ENCODE measurements around the gene USP4. TPM values are rescaled to one million over a fixed set of nuclear protein-coding genes. Genes with fewer than 3 reads are reported as not detected.

USP4 gene
- total RNA-seq, 1 donor from 2014 or later: 45.2 TPM

DNA sequence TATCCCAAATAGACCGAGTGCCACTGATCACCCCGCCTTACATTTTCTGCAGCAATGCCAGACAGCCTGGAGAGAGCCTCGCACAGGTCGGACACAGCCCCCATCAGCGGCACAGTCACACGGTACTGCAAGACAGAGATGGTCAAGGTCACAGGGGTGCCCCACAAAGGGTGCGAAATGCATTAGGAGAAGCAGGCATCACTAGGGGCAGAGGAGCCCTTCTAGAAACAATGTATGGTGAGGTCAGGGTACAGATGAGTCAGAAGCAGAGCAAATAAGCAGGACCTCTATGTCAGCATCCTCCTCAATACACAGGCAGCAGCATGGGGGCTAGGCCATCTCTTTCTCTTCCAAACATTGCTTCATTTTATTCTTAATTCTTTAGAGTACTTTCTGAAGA is 41.3 kb downstream of the USP4 start:
- no peaks in the 10 kb centered on the region for H3K9me3 ChIP-seq
- no peak for TF ChIP-seq POLR2AphosphoS5 (IDR thresholded peaks at IDR 0.05; ENCODE audit: insufficient read depth in 1 of 2, low read depth in 1 of 2)
- TF ChIP-seq, protein P1, sequence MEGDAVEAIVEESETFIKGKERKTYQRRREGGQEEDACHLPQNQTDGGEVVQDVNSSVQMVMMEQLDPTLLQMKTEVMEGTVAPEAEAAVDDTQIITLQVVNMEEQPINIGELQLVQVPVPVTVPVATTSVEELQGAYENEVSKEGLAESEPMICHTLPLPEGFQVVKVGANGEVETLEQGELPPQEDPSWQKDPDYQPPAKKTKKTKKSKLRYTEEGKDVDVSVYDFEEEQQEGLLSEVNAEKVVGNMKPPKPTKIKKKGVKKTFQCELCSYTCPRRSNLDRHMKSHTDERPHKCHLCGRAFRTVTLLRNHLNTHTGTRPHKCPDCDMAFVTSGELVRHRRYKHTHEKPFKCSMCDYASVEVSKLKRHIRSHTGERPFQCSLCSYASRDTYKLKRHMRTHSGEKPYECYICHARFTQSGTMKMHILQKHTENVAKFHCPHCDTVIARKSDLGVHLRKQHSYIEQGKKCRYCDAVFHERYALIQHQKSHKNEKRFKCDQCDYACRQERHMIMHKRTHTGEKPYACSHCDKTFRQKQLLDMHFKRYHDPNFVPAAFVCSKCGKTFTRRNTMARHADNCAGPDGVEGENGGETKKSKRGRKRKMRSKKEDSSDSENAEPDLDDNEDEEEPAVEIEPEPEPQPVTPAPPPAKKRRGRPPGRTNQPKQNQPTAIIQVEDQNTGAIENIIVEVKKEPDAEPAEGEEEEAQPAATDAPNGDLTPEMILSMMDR (IDR thresholded peaks at IDR 0.05): no peak
- TF ChIP-seq POLR2A (IDR thresholded peaks at IDR 0.05): no peak
- no peaks in the 10 kb centered on the region for H3K27me3 ChIP-seq
- peaks cover 4 to 76% of the 10 kb centered on the region in 2 donors for H3K36me3 ChIP-seq
- H3K27ac ChIP-seq: no peak overlapping the region
- intact Hi-C loops (cut with DNase I): no loop called here
- no peak for DNase-seq (ENCODE audit: extremely low spot score in 2 of 2)
- no peak overlapping the region for H3K4me3 ChIP-seq
- peaks cover 17% of the 10 kb centered on the region for H3K4me1 ChIP-seq

DNA sequence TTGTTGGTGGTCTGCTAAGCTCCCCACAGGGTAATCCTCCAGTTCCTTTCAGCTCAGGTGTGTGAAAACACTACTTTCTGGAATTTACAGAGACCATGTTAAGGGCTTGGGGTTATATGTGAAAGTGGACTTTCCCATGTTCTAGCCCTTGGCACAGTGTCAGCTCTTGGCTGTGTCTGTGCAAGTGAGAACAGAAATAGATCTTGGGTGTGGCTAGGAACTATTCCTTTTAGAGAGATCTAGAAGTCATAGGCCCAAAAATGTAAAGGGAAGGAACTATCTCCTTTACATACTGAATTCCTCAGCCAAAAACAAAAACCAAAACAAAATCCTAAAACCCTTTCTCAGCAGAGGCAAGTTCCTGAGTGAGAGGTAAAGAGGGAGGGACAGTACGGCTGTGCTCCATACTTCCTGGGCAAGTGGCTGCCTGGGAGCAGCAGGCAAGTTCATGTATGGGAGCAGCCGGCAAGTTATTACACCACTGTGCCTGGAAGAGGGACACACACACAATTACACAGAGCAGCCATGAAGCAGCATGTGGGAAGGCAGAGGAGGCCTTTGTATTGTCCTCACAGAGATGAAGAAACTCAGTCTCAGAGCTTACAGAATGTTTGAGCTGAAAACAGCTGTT is 43.0 kb downstream of the USP4 start:
- no peak for DNase-seq (ENCODE audit: extremely low spot score in 2 of 2)
- Histone ChIP-seq H3K36me3 (peaks cover 4 to 80% of the 10 kb centered on the region in 2 donors), H3K4me3 (no peak overlapping the region), H3K9me3 (no peaks in the 10 kb centered on the region), H3K4me1 (peaks cover 17% of the 10 kb centered on the region), H3K27ac (peak overlapping the region; percentile 64), H3K27me3 (no peaks in the 10 kb centered on the region)
- peak in 1 of 2 donors; percentile 58 for TF ChIP-seq POLR2AphosphoS5 (IDR thresholded peaks at IDR 0.05; ENCODE audit: insufficient read depth in 1 of 2, low read depth in 1 of 2)
- no peak for TF ChIP-seq POLR2A (IDR thresholded peaks at IDR 0.05)
- intact Hi-C loops (cut with DNase I): no loop called here

DNA sequence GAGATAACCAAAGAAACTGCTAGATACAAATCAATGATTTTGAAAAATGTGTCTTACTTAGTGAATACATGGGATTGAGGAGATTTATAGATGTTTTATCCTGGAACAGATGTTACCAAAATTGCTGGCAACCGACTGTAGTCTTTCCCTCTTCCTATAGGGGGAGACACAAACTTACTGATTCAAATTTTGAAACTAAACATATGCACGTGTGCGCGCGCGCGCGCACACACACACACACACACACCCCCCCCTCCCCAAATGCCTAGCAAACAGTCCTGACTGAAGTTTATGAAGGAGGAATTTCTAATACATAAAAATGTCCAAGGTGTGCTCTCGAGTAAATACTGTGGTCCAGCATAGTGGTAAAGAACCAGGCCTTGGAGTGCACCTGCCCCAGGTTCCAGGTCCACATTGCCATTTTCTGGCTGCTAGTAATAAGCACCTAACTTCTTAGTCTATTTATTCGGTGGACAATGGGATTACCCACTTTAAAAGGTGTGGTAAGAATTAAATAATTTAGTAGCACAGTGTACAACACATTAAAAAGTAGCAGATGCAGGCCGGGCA is 44.3 kb downstream of the USP4 start:
- TF ChIP-seq, protein P1 (IDR thresholded peaks at IDR 0.05): peak; percentile 17 to 50 (median 43)
- TF ChIP-seq POLR2AphosphoS5 (IDR thresholded peaks at IDR 0.05; ENCODE audit: insufficient read depth in 1 of 2, low read depth in 1 of 2) (no peak), POLR2A (IDR thresholded peaks at IDR 0.05) (no peak)
- H3K4me3 ChIP-seq: no peak overlapping the region
- H3K36me3 ChIP-seq: peaks cover 4 to 80% of the 10 kb centered on the region in 2 donors
- no peak overlapping the region for H3K27ac ChIP-seq
- no peak for DNase-seq (ENCODE audit: extremely low spot score in 2 of 2)
- H3K4me1 ChIP-seq: peaks cover 17% of the 10 kb centered on the region
- no peaks in the 10 kb centered on the region for H3K27me3 ChIP-seq
- H3K9me3 ChIP-seq: no peaks in the 10 kb centered on the region
- intact Hi-C loops (cut with DNase I): no loop called here

DNA sequence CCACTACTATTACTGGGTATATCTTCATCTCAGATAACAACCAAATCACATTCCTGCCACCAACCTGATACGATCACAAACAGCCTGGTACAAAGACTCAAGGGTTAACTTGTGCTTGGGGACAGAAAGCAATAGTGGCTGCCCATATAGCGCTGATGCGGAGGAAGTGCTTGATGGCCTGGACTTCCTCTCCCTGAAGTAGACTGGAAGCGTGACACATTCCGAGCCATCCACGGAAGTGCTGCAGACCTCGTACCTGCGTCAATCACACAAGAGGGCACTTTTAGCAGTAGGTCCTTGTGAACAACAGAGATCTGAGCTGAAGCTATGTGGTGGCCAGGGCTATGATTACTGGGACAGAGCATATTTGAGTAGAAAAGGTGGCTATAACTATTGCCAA is 45.5 kb downstream of the USP4 start:
- Histone ChIP-seq H3K4me3 (no peak overlapping the region), H3K27ac (no peak overlapping the region), H3K36me3 (peaks cover 4 to 80% of the 10 kb centered on the region in 2 donors), H3K4me1 (peaks cover 17% of the 10 kb centered on the region), H3K27me3 (no peaks in the 10 kb centered on the region), H3K9me3 (no peaks in the 10 kb centered on the region)
- intact Hi-C loops (cut with DNase I): no loop called here
- DNase-seq (ENCODE audit: extremely low spot score in 2 of 2): no peak
- TF ChIP-seq, protein P1 (IDR thresholded peaks at IDR 0.05): no peak
- TF ChIP-seq POLR2AphosphoS5 (IDR thresholded peaks at IDR 0.05; ENCODE audit: insufficient read depth in 1 of 2, low read depth in 1 of 2) (no peak), POLR2A (IDR thresholded peaks at IDR 0.05) (no peak)

DNA sequence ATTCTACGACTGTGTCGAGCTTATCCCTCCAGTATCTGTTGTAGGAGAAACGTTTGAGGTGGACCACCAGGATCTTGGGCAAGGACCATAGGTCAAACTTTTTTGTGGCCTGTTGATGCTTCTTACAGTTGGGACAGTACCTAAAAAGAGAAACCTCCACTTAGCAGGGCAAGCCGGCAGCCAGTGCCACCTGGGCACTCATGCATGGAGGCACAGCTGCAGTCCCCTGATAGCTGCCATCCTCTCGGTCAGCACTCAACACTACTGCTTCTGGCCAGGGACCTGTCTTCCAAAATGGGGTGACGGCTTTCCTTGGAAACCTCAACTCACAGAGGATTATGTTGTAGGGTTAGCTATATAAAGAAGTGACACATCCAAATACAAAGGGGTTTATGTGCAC is 55.9 kb downstream of the USP4 start:
- no peaks in the 10 kb centered on the region for H3K27me3 ChIP-seq
- DNase-seq (ENCODE audit: extremely low spot score in 2 of 2): no peak
- peaks cover 0 to 59% of the 10 kb centered on the region in 2 donors for H3K36me3 ChIP-seq
- peaks cover 9% of the 10 kb centered on the region for H3K4me1 ChIP-seq
- H3K9me3 ChIP-seq: no peaks in the 10 kb centered on the region
- intact Hi-C loops (cut with DNase I): no loop called here
- TF ChIP-seq POLR2A (IDR thresholded peaks at IDR 0.05) (no peak), POLR2AphosphoS5 (IDR thresholded peaks at IDR 0.05; ENCODE audit: insufficient read depth in 1 of 2, low read depth in 1 of 2) (no peak)
- TF ChIP-seq, protein P1 (IDR thresholded peaks at IDR 0.05): no peak
- H3K27ac ChIP-seq: no peak overlapping the region
- H3K4me3 ChIP-seq: no peak overlapping the region

Data from vagina (tissue), 2 donors.